ENCODE data around the gene ANKRD44. TPM values are rescaled to one million over a fixed set of nuclear protein-coding genes. Genes with fewer than 3 reads are reported as not detected.

ANKRD44 gene
- total RNA-seq, 1 donor from 2014 or later = 8.1 TPM

GRCh38 chr2:197075281-197075680, 235.3 kb downstream of the ANKRD44 start:
- Mint-ChIP-seq H3K4me3 (ENCODE audit: unreplicated experiment) (no peak overlapping the region), H3K9me3 (ENCODE audit: unreplicated experiment) (no peaks in the 10 kb centered on the region), H3K4me1 (ENCODE audit: unreplicated experiment) (no peaks in the 10 kb centered on the region), H3K27me3 (ENCODE audit: unreplicated experiment) (peaks cover 6% of the 10 kb centered on the region), H3K36me3 (ENCODE audit: low read depth, unreplicated experiment) (no peaks in the 10 kb centered on the region), H3K27ac (ENCODE audit: unreplicated experiment) (no peak overlapping the region)
- no peak for TF ChIP-seq CTCF (IDR thresholded peaks at IDR 0.05; ENCODE audit: unreplicated experiment)
- DNase-seq (ENCODE audit: low spot score) = no peak

- Mint-ChIP-seq H3K27ac (ENCODE audit: unreplicated experiment) (no peak overlapping the region), H3K4me3 (ENCODE audit: unreplicated experiment) (no peak overlapping the region), H3K27me3 (ENCODE audit: unreplicated experiment) (peaks cover 6% of the 10 kb centered on the region), H3K4me1 (ENCODE audit: unreplicated experiment) (no peaks in the 10 kb centered on the region), H3K36me3 (ENCODE audit: low read depth, unreplicated experiment) (no peaks in the 10 kb centered on the region), H3K9me3 (ENCODE audit: unreplicated experiment) (no peaks in the 10 kb centered on the region)
- no peak for DNase-seq (ENCODE audit: low spot score)
- TF ChIP-seq CTCF (IDR thresholded peaks at IDR 0.05; ENCODE audit: unreplicated experiment) = no peak
Measured at GRCh38 chr2:197073701-197074433, 236.7 kb downstream of the ANKRD44 start.

- H3K4me1 Mint-ChIP-seq (ENCODE audit: unreplicated experiment) = no peaks in the 10 kb centered on the region
- H3K4me3 Mint-ChIP-seq (ENCODE audit: unreplicated experiment) = no peak overlapping the region
- H3K9me3 Mint-ChIP-seq (ENCODE audit: unreplicated experiment) = no peaks in the 10 kb centered on the region
- no peak for DNase-seq (ENCODE audit: low spot score)
- peaks cover 6% of the 10 kb centered on the region for H3K27me3 Mint-ChIP-seq (ENCODE audit: unreplicated experiment)
- H3K27ac Mint-ChIP-seq (ENCODE audit: unreplicated experiment) = no peak overlapping the region
- TF ChIP-seq CTCF (IDR thresholded peaks at IDR 0.05; ENCODE audit: unreplicated experiment) = no peak
- no peaks in the 10 kb centered on the region for H3K36me3 Mint-ChIP-seq (ENCODE audit: low read depth, unreplicated experiment)
Measured at GRCh38 chr2:197073270-197073669, 237.3 kb downstream of the ANKRD44 start.

GRCh38 chr2:197072533-197072932, 238.0 kb downstream of the ANKRD44 start:
- no peak for TF ChIP-seq CTCF (IDR thresholded peaks at IDR 0.05; ENCODE audit: unreplicated experiment)
- DNase-seq (ENCODE audit: low spot score) = no peak
- no peaks in the 10 kb centered on the region for H3K36me3 Mint-ChIP-seq (ENCODE audit: low read depth, unreplicated experiment)
- H3K27ac Mint-ChIP-seq (ENCODE audit: unreplicated experiment) = no peak overlapping the region
- no peaks in the 10 kb centered on the region for H3K9me3 Mint-ChIP-seq (ENCODE audit: unreplicated experiment)
- peaks cover 6% of the 10 kb centered on the region for H3K27me3 Mint-ChIP-seq (ENCODE audit: unreplicated experiment)
- H3K4me1 Mint-ChIP-seq (ENCODE audit: unreplicated experiment) = no peaks in the 10 kb centered on the region
- H3K4me3 Mint-ChIP-seq (ENCODE audit: unreplicated experiment) = no peak overlapping the region

- Mint-ChIP-seq H3K27me3 (ENCODE audit: unreplicated experiment) (peaks cover 4% of the 10 kb centered on the region), H3K36me3 (ENCODE audit: low read depth, unreplicated experiment) (no peaks in the 10 kb centered on the region), H3K4me1 (ENCODE audit: unreplicated experiment) (no peaks in the 10 kb centered on the region), H3K27ac (ENCODE audit: unreplicated experiment) (no peak overlapping the region), H3K4me3 (ENCODE audit: unreplicated experiment) (no peak overlapping the region), H3K9me3 (ENCODE audit: unreplicated experiment) (no peaks in the 10 kb centered on the region)
- DNase-seq (ENCODE audit: low spot score) = no peak
- no peak for TF ChIP-seq CTCF (IDR thresholded peaks at IDR 0.05; ENCODE audit: unreplicated experiment)
Measured at GRCh38 chr2:197071790-197072436, 238.7 kb downstream of the ANKRD44 start.
